H54 (cell line): ENCODE results near the gene UNC5CL.
"Not testable (repeated sequence)": the region's sequence is repeated elsewhere in the genome, so short reads cannot be mapped to it uniquely, and the experiment has no call there.

Experiments used
- DNase-seq: peaks from one replicate; pipeline ENCODE4 v3.0.0; 2011; ENCODE audit warnings: low spot score, mixed read lengths; ENCODE audit not compliant: insufficient read length
- FAIRE-seq: peaks from 3 replicates; lab custom pipeline; 2011; peaks lifted over from hg19 to GRCh38; lab: Jason Lieb, UNC
- POLR2A ChIP-seq: IDR thresholded peaks from 2 replicates; pipeline ENCODE4 v1.6.1; 2011; ENCODE audit warnings: low read depth, mild to moderate bottlenecking, low read length

The UNC5CL gene

GRCh38 chr6:41022294-41022693 lies 16.7 kb downstream of the UNC5CL start:
- TF ChIP-seq POLR2A = no peak
- DNase-seq (no peak), FAIRE-seq (no peak)

- no peak for FAIRE-seq
- no peak for DNase-seq
- TF ChIP-seq POLR2A = no peak
Measured at GRCh38 chr6:41021832-41022231, 17.2 kb downstream of the UNC5CL start.

GRCh38 chr6:41017663-41018062 lies 21.4 kb downstream of the UNC5CL start:
- FAIRE-seq (no peak), DNase-seq (no peak)
- TF ChIP-seq POLR2A = no peak

GRCh38 chr6:41015860-41016259 lies 23.2 kb downstream of the UNC5CL start:
- not testable (repeated sequence) for FAIRE-seq

GRCh38 chr6:41014780-41015179 lies 24.2 kb downstream of the UNC5CL start:
- DNase-seq = no peak
- no peak for FAIRE-seq
- no peak for TF ChIP-seq POLR2A

More at GRCh38 chr6:41015860-41016259, 23.2 kb downstream of the UNC5CL start:
- not testable (repeated sequence) for DNase-seq

GRCh38 chr6:41013466-41014153 lies 25.4 kb downstream of the UNC5CL start:
- DNase-seq (no peak), FAIRE-seq (no peak)
- TF ChIP-seq POLR2A = no peak

GRCh38 chr6:41011673-41012072 lies 27.3 kb downstream of the UNC5CL start:
- no peak for FAIRE-seq
- TF ChIP-seq POLR2A = no peak
- no peak for DNase-seq

GRCh38 chr6:41009669-41010068 lies 29.4 kb downstream of the UNC5CL start:
- no peak for FAIRE-seq

GRCh38 chr6:41008011-41008410 lies 31.0 kb downstream of the UNC5CL start:
- no peak for FAIRE-seq
- DNase-seq = no peak
- no peak for TF ChIP-seq POLR2A

More at GRCh38 chr6:41009669-41010068, 29.4 kb downstream of the UNC5CL start:
- no peak for TF ChIP-seq POLR2A
- no peak for DNase-seq

GRCh38 chr6:41006980-41007379 lies 32.0 kb downstream of the UNC5CL start:
- not testable (repeated sequence) for FAIRE-seq, DNase-seq

- DNase-seq, FAIRE-seq: not testable (repeated sequence)
Measured at GRCh38 chr6:41006217-41006616, 32.8 kb downstream of the UNC5CL start.

- FAIRE-seq = no peak
- no peak for TF ChIP-seq POLR2A
Measured at GRCh38 chr6:41002168-41002567, 36.9 kb downstream of the UNC5CL start.

GRCh38 chr6:41000248-41000647 lies 38.8 kb downstream of the UNC5CL start:
- TF ChIP-seq POLR2A = no peak
- FAIRE-seq = no peak
- no peak for DNase-seq

More at GRCh38 chr6:41002168-41002567, 36.9 kb downstream of the UNC5CL start:
- DNase-seq = no peak

- peak; percentile 30 for DNase-seq
- FAIRE-seq = no peak
- no peak for TF ChIP-seq POLR2A
Measured at GRCh38 chr6:40999569-40999968, 39.5 kb downstream of the UNC5CL start.

- FAIRE-seq (no peak), DNase-seq (no peak)
- TF ChIP-seq POLR2A = no peak
Measured at GRCh38 chr6:40998661-40999060, 40.4 kb downstream of the UNC5CL start.
